Measurements from ENCODE around the gene LIMD2.

GRCh38 chr17:63647065-63647725, 52.7 kb downstream of the LIMD2 start:
- TF ChIP-seq CTCF (conservative IDR thresholded peaks at IDR 0.05; ENCODE audit: low read depth, low read length) (no peak), EZH2phosphoT487 (IDR thresholded peaks at IDR 0.05; ENCODE audit: borderline replicate concordance, low read length) (no peak), EZH2 (IDR thresholded peaks at IDR 0.05; ENCODE audit: low read length, unreplicated experiment) (no peak)

All from PC-3 (cell line).